GM12892 (cell line): ENCODE measurements around the gene TPO.

Source experiments
- DNase-seq: peaks from one replicate; pipeline ENCODE4 v3.0.0; 2011; ENCODE audit not compliant: insufficient read length
- FAIRE-seq: peaks from 2 replicates; lab custom pipeline; 2011; peaks lifted over from hg19 to GRCh38; lab: Jason Lieb, UNC
- POLR2A ChIP-seq: IDR thresholded peaks from 2 replicates; pipeline ENCODE4 v1.6.1; 2011; ENCODE audit warnings: low read depth, low read length, control low read depth
- POLR2AphosphoS5 ChIP-seq: IDR thresholded peaks from 2 replicates; pipeline ENCODE4 v1.6.1; 2011; ENCODE audit warnings: low read depth, low read length, control low read depth
- TAF1 ChIP-seq: IDR thresholded peaks from 2 replicates; pipeline ENCODE4 v1.6.1; 2011; ENCODE audit warnings: low read depth, mild to moderate bottlenecking, control low read depth, low read length, borderline replicate concordance

TPO gene

GRCh38 chr2:1518331-1518803 lies 105.1 kb downstream of the TPO start:
- FAIRE-seq: no peak
- no peak for DNase-seq
- no peak for TF ChIP-seq TAF1
- TF ChIP-seq POLR2A: no peak
- no peak for TF ChIP-seq POLR2AphosphoS5

- DNase-seq (no peak), FAIRE-seq (no peak)
- TF ChIP-seq TAF1: no peak
- no peak for TF ChIP-seq POLR2A
- no peak for TF ChIP-seq POLR2AphosphoS5
Measured at GRCh38 chr2:1518867-1519530, 105.7 kb downstream of the TPO start.

DNA sequence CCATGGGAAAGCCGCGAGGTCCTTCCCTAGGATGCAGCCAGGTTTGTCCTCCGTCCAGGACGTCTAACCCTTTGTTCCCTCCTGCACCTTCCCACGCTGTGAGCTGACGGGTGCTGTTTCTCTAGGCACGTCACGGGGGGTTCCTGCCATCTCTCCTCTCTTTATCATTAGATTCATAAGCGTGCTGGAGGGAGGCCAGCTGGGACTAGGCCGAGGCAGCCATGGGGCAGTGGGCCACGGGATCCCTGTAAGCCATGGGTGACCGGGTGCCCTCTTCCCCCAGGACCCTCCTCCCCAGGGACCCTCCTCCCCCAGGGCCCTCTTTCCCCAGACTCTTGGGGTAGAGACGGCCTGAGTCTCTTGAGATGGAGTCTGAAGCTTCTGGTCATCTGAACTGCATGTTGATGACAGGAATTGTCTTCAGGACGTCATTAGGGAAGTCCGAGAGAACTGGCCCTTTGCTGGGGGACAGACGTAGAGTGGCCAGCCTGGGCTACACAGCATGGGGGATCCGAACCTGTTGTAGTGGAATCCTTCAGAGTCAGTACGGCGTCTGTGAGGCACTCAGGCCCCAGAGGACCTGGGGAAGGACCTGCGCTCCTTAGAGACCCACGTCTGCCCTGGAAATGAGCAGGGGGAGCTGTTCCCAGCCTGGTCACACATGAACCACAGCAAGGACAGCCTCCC lies 108.1 kb downstream of the TPO start:
- DNase-seq: no peak
- FAIRE-seq: no peak
- TF ChIP-seq POLR2A: no peak
- TF ChIP-seq POLR2AphosphoS5: no peak
- TF ChIP-seq TAF1: no peak

GRCh38 chr2:1521878-1522830 lies 108.9 kb downstream of the TPO start:
- no peak for TF ChIP-seq POLR2AphosphoS5
- no peak for TF ChIP-seq TAF1
- no peak for TF ChIP-seq POLR2A
- FAIRE-seq (no peak), DNase-seq (no peak)

- FAIRE-seq: no peak
- DNase-seq: no peak
- TF ChIP-seq TAF1 (no peak), POLR2A (no peak), POLR2AphosphoS5 (no peak)
Measured at GRCh38 chr2:1527153-1527992, 114.1 kb downstream of the TPO start.

DNA sequence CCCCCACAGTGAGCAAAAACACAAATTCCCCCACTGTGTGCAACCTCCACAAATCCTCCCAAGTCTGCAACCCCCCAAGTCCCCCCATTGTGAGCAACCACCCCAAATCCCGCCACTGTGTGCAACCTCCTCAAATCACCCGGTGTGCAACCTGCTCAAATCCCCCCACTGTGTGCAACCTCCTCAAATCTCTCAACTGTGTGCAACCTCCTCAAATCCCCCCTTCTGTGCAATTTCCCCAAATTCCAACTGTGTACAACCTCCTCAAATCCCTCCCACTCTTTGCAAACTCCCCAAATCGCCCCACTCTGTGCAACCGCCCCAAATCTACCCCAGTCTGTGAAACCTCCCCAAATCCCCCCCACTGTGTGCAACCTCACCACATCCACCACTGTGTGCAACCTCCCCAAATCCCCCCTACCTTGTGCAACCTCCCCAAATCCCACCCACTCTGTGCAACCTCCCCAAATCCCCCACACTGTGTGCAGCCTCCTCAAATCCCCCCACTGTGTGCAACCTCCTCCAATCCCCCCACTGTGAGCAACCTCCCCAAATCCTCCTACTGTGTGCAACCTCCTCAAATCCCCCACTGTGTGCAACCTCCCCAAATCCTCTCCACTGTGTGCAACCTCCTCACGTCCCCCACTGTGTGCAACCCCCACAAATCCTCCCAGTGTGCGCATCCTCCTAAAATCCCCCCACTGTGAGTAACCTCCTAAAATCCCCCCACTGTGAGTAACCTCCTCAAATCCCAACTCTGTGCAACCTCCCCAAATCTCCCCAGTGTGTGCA lies 115.2 kb downstream of the TPO start:
- no peak for DNase-seq
- no peak for FAIRE-seq
- no peak for TF ChIP-seq POLR2AphosphoS5
- no peak for TF ChIP-seq POLR2A

DNA sequence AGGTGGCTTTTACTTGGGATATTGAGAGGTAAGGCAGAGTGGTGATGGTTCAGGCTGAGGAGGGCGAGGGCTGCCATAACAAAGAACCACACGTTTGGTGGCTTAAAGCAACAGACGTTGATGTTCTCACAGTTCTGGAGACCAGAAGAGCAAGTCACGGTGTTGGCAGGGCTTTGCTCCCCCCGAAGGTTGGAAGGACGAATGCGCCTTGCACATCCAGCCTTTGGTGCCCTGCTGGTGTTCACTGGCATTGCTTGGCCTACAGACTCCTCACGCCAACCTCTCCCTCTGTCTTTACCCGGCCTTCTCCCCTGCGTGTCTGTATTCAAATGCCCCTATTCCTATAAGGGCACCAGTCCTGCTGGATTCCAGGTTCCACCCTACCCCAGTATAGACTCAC lies 125.4 kb downstream of the TPO start:
- FAIRE-seq: no peak
- no peak for DNase-seq

DNA sequence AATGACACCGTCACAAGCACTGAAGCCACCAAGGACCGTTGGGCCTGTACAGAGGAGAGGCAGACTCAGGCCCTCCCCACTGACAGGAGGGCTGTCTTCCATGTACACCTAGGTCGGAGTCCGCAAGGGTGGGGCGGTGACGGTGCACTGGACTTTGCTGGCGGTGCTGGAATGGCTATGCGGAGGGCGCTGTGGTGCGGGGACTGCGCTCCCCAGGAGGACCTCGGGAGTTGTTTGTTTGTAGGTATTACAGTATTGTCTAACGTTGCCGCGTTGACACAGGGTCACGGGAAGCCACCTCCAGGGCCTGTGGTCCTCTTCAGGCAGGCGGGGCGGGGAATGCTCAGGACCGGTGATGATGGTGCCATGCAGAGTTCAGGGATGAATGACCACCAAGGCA lies 126.2 kb downstream of the TPO start:
- DNase-seq (no peak), FAIRE-seq (no peak)
- no peak for TF ChIP-seq POLR2AphosphoS5
- no peak for TF ChIP-seq TAF1
- no peak for TF ChIP-seq POLR2A

More for the DNA sequence above, 125.4 kb downstream of the TPO start:
- TF ChIP-seq TAF1 (no peak), POLR2A (no peak), POLR2AphosphoS5 (no peak)

DNA sequence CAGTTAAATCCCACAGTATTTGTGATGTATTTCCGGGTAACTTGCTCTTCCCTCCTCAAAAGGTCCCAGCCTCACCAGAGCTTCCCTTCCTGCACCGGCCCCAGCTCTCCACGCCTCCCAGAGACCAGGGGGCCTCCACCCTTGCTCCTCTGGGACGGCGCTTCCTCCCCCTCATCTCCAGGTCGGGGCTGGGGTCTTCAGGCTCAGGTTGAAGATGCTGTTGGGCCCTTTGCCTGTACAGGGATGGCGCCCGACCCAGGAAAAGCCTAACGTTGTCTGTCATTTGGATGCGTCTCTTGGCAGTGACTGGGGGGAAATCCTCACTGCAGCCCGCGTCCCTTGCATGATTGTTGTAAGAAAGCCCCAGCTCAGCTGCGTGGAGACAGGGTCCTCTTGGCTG lies 126.7 kb downstream of the TPO start:
- no peak for FAIRE-seq
- no peak for TF ChIP-seq POLR2AphosphoS5
- TF ChIP-seq TAF1: no peak
- TF ChIP-seq POLR2A: no peak
- DNase-seq: no peak

- TF ChIP-seq POLR2A (no peak), TAF1 (no peak), POLR2AphosphoS5 (no peak)
- FAIRE-seq: no peak
Measured at GRCh38 chr2:1540481-1540880, 127.2 kb downstream of the TPO start.

More at GRCh38 chr2:1540481-1540880, 127.2 kb downstream of the TPO start:
- DNase-seq: no peak
